ENCODE measurements around the gene GLB1L2. TPM values are rescaled to one million over a fixed set of nuclear protein-coding genes. Genes with fewer than 3 reads are reported as not detected.

GLB1L2 gene
- total RNA-seq, 1 donor from 2014 or later: 11.9 TPM

DNA sequence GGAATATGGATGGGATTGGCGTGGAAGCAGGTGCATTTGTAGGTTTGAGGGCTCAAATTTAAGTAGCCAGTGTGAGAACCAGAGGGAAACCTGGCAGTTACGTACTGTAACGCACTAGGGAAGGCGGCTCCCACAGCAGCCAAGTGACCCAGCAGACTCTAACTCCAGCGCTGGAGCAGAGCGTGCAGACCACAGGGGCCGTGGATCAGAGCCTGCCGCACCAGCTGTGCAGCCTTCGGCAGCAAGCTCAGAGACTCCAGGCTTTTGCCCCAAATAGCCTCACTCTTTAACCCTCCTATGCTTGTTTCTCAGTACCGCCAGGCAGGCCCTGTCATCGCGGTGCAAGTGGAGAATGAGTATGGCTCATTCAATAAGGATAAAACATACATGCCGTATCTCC, 43.3 kb upstream of the GLB1L2 start:
- peaks cover 22% of the 10 kb centered on the region for H3K27me3 Mint-ChIP-seq
- no peaks in the 10 kb centered on the region for H3K36me3 Mint-ChIP-seq (ENCODE audit: insufficient read depth)
- no peaks in the 10 kb centered on the region for H3K4me1 Mint-ChIP-seq (ENCODE audit: low read depth)
- H3K9me3 Mint-ChIP-seq (ENCODE audit: low read depth): no peaks in the 10 kb centered on the region
- TF ChIP-seq, protein P1, sequence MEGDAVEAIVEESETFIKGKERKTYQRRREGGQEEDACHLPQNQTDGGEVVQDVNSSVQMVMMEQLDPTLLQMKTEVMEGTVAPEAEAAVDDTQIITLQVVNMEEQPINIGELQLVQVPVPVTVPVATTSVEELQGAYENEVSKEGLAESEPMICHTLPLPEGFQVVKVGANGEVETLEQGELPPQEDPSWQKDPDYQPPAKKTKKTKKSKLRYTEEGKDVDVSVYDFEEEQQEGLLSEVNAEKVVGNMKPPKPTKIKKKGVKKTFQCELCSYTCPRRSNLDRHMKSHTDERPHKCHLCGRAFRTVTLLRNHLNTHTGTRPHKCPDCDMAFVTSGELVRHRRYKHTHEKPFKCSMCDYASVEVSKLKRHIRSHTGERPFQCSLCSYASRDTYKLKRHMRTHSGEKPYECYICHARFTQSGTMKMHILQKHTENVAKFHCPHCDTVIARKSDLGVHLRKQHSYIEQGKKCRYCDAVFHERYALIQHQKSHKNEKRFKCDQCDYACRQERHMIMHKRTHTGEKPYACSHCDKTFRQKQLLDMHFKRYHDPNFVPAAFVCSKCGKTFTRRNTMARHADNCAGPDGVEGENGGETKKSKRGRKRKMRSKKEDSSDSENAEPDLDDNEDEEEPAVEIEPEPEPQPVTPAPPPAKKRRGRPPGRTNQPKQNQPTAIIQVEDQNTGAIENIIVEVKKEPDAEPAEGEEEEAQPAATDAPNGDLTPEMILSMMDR (IDR thresholded peaks at IDR 0.05; ENCODE audit: unreplicated experiment): no peak
- H3K27ac Mint-ChIP-seq: no peak overlapping the region
- no peak overlapping the region for H3K4me3 Mint-ChIP-seq (ENCODE audit: low read depth)
- no peak for DNase-seq (ENCODE audit: low spot score, unreplicated experiment)

DNA sequence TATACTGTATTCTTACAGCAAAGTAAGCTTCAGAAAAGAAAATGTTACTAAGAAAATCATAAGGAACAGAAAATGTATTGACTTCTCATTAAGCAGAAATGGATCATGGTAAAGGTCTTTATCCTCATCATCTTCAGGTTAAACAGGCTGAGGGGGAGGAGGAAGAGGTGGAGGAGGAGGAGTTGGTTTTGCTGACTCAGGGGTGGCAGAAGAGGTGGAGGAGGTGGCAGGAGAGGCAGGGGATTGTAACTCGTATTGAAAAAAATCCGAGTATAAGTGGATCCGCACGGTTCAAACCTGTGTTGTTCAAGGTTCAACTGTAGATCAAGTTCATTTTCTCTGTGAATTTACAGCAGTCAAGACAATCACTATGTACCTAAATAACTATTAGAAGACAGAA, 42.6 kb upstream of the GLB1L2 start:
- Mint-ChIP-seq H3K36me3 (ENCODE audit: insufficient read depth) (no peaks in the 10 kb centered on the region), H3K4me3 (ENCODE audit: low read depth) (no peak overlapping the region), H3K27ac (no peak overlapping the region), H3K27me3 (peaks cover 15% of the 10 kb centered on the region), H3K4me1 (ENCODE audit: low read depth) (no peaks in the 10 kb centered on the region), H3K9me3 (ENCODE audit: low read depth) (no peaks in the 10 kb centered on the region)
- no peak for DNase-seq (ENCODE audit: low spot score, unreplicated experiment)
- TF ChIP-seq, protein P1 (IDR thresholded peaks at IDR 0.05; ENCODE audit: unreplicated experiment): no peak

DNA sequence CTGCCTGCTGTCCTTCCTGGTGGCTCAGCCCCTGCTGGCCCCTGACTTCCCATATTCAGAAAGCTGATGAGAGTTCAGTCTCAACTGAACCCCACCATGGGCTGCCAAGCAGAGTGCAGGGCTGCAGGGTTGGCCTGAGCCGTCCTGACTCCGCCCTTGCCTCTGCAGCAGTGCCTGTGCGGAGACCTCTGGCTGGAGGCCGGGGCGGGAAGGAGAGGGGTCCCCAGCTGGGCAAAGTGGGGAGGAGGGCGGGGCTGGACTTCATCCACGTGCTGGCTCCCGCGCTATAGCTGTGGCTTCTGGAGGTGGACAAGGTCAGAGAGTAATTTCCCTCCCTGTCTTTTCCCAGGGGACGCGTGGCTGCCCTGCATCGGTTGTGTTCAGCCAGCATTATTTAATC, 42.0 kb upstream of the GLB1L2 start:
- no peak for DNase-seq (ENCODE audit: low spot score, unreplicated experiment)
- H3K4me1 Mint-ChIP-seq (ENCODE audit: low read depth): no peaks in the 10 kb centered on the region
- TF ChIP-seq, protein P1 (IDR thresholded peaks at IDR 0.05; ENCODE audit: unreplicated experiment): no peak
- H3K27me3 Mint-ChIP-seq: peaks cover 19% of the 10 kb centered on the region
- H3K36me3 Mint-ChIP-seq (ENCODE audit: insufficient read depth): no peaks in the 10 kb centered on the region
- H3K27ac Mint-ChIP-seq: no peak overlapping the region
- no peak overlapping the region for H3K4me3 Mint-ChIP-seq (ENCODE audit: low read depth)
- H3K9me3 Mint-ChIP-seq (ENCODE audit: low read depth): no peaks in the 10 kb centered on the region

DNA sequence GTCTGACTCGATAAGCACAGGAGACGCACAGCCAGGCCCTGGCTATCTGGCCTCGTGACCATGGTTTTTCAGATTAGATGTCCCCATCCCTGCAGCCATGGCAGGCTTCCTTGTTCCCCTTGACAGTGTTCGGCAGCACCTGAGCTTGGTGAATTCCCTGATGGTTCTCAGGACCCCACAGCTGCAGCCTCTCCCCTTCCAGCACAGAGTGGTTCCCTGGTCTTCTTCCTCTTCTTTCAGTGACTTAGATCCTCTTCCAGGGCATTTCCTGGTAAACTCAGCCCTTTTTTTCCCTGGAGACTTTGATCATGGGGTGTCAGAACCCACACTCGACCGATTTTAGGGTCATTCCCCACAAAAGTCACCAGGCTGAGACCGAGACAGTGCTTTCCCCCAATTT, 41.1 kb upstream of the GLB1L2 start:
- no peak overlapping the region for H3K4me3 Mint-ChIP-seq (ENCODE audit: low read depth)
- TF ChIP-seq, protein P1 (IDR thresholded peaks at IDR 0.05; ENCODE audit: unreplicated experiment): no peak
- H3K27me3 Mint-ChIP-seq: peaks cover 19% of the 10 kb centered on the region
- H3K27ac Mint-ChIP-seq: no peak overlapping the region
- H3K4me1 Mint-ChIP-seq (ENCODE audit: low read depth): no peaks in the 10 kb centered on the region
- no peaks in the 10 kb centered on the region for H3K36me3 Mint-ChIP-seq (ENCODE audit: insufficient read depth)
- H3K9me3 Mint-ChIP-seq (ENCODE audit: low read depth): no peaks in the 10 kb centered on the region
- no peak for DNase-seq (ENCODE audit: low spot score, unreplicated experiment)

DNA sequence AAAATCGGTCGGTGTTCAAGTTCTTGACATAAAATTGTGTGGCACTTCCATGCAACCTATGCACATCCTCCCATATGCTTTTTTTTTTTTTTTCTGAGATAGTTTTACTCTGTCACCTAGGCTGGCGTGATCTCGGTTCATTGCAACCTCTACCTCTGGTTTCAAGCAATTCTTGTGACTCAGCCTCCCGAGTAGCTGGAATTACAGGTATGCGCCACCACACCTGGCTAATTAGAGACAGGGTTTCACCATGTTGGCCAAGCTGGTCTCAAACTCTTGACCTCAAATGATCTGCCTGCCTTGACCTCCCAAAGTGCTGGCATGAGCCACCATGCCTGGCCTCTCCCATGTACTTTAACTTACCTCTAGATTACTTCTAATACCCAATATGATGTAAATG, 40.6 kb upstream of the GLB1L2 start:
- no peak for DNase-seq (ENCODE audit: low spot score, unreplicated experiment)
- Mint-ChIP-seq H3K4me1 (ENCODE audit: low read depth) (no peaks in the 10 kb centered on the region), H3K27me3 (peaks cover 19% of the 10 kb centered on the region), H3K4me3 (ENCODE audit: low read depth) (no peak overlapping the region), H3K36me3 (ENCODE audit: insufficient read depth) (no peaks in the 10 kb centered on the region), H3K27ac (no peak overlapping the region), H3K9me3 (ENCODE audit: low read depth) (no peaks in the 10 kb centered on the region)
- TF ChIP-seq, protein P1 (IDR thresholded peaks at IDR 0.05; ENCODE audit: unreplicated experiment): no peak

All from progenitor cell of endocrine pancreas (in vitro differentiated cells).